Peyer's patch (tissue), 4 donors: ENCODE results near the gene CNTROB.

ENCODE experiments used
- POLR2A ChIP-seq, 2 donors: fragments of 450-650 bp; IDR thresholded peaks; one replicate each; pipeline ENCODE4 v1.5.1; 2017; ENCODE audit warnings: antibody characterized with exemption in 2 of 2, mild to moderate bottlenecking in 2 of 2, moderate library complexity in 2 of 2
- TF ChIP-seq, protein P1 (sequence below), 6 experiments: fragments of 450-650 bp in 4 of 6; fragments of 200-600 bp in 2 of 6; sonication (generic) in 1 of 6; IDR thresholded peaks; one replicate each; pipeline ENCODE4 v1.5.1; 2017 to 2019; ENCODE audit warnings: antibody characterized with exemption in 6 of 6, mild to moderate bottlenecking in 3 of 6, moderate library complexity in 1 of 6

DNA sequence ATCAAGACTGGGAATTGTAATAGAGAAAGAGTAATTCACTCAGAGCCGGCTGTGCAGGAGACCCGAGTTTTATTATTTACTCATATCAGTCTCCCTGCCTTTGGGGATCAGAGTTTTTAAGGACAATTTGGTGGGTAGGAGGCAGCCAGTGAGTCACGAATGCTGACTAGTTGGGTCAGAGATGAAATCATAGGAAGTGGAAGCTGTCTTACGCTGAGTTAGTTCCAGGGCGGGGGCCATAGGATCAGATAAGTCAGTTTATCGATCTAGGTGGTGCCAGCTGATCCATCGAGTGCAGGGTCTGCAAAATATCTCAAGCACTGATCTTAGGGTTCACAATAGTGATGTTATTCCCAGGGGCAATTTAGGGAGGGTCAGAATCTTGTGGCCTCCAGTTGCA is 50.2 kb downstream of the CNTROB start:
- TF ChIP-seq, protein P1, sequence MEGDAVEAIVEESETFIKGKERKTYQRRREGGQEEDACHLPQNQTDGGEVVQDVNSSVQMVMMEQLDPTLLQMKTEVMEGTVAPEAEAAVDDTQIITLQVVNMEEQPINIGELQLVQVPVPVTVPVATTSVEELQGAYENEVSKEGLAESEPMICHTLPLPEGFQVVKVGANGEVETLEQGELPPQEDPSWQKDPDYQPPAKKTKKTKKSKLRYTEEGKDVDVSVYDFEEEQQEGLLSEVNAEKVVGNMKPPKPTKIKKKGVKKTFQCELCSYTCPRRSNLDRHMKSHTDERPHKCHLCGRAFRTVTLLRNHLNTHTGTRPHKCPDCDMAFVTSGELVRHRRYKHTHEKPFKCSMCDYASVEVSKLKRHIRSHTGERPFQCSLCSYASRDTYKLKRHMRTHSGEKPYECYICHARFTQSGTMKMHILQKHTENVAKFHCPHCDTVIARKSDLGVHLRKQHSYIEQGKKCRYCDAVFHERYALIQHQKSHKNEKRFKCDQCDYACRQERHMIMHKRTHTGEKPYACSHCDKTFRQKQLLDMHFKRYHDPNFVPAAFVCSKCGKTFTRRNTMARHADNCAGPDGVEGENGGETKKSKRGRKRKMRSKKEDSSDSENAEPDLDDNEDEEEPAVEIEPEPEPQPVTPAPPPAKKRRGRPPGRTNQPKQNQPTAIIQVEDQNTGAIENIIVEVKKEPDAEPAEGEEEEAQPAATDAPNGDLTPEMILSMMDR (IDR thresholded peaks at IDR 0.05) = no peak
- no peak for TF ChIP-seq POLR2A (IDR thresholded peaks at IDR 0.05)
